PC-9 (cell line): ENCODE measurements around the gene UNC13A.

Source experiments
- EZH2 ChIP-seq: fragments of 200-600 bp; sonication (generic); IDR thresholded peaks from 2 replicates; pipeline ENCODE4 v1.8.0; 2017; ENCODE audit warnings: antibody characterized with exemption, low read depth
- TF ChIP-seq, protein P1 (sequence below): fragments of 200-600 bp; sonication (generic); conservative IDR thresholded peaks from 2 replicates; pipeline ENCODE4 v1.6.1; 2017; ENCODE audit warnings: mixed run types, antibody characterized with exemption, mild to moderate bottlenecking, moderate library complexity

- TF ChIP-seq, protein P1, sequence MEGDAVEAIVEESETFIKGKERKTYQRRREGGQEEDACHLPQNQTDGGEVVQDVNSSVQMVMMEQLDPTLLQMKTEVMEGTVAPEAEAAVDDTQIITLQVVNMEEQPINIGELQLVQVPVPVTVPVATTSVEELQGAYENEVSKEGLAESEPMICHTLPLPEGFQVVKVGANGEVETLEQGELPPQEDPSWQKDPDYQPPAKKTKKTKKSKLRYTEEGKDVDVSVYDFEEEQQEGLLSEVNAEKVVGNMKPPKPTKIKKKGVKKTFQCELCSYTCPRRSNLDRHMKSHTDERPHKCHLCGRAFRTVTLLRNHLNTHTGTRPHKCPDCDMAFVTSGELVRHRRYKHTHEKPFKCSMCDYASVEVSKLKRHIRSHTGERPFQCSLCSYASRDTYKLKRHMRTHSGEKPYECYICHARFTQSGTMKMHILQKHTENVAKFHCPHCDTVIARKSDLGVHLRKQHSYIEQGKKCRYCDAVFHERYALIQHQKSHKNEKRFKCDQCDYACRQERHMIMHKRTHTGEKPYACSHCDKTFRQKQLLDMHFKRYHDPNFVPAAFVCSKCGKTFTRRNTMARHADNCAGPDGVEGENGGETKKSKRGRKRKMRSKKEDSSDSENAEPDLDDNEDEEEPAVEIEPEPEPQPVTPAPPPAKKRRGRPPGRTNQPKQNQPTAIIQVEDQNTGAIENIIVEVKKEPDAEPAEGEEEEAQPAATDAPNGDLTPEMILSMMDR, result no peak
- TF ChIP-seq EZH2, result no peak
Observed at GRCh38 chr19:17626456-17627015, 61.6 kb downstream of the UNC13A start.
